Endodermal cell (in vitro differentiated cells): Measurements from ENCODE around the gene CLEC10A. TPM values are rescaled to one million over a fixed set of nuclear protein-coding genes. Genes with fewer than 3 reads are reported as not detected.
"Not testable (repeated sequence)": the region's sequence is repeated elsewhere in the genome, so short reads cannot be mapped to it uniquely, and the experiment has no call there.

Experiments
- DNase-seq: peaks from one replicate; pipeline ENCODE4 v3.0.0-alpha.2; 2017
- H3K27ac ChIP-seq: 2 replicates; pipeline ENCODE4 v1.5.1; 2013; ENCODE audit warnings: mild to moderate bottlenecking, low read depth, low read length, moderate library complexity
- H3K27me3 ChIP-seq: 2 replicates; pipeline ENCODE4 v1.6.1; 2013; ENCODE audit warnings: mild to moderate bottlenecking, low read length, moderate library complexity; ENCODE audit not compliant: insufficient read depth, control insufficient read depth, poor library complexity, severe bottlenecking
- H3K36me3 ChIP-seq: 2 replicates; pipeline ENCODE4 v1.7.0; 2013; ENCODE audit warnings: mild to moderate bottlenecking, low read length, moderate library complexity; ENCODE audit not compliant: control insufficient read depth, insufficient read depth
- H3K4me1 ChIP-seq: one replicate; pipeline ENCODE4 v1.7.0; 2013; ENCODE audit warnings: low read length; ENCODE audit not compliant: control insufficient read depth, insufficient read depth
- H3K4me3 ChIP-seq: 2 replicates; pipeline ENCODE4 v1.5.1; 2013; ENCODE audit warnings: mild to moderate bottlenecking, low read length, moderate library complexity
- H3K9ac ChIP-seq: 2 replicates; pipeline ENCODE4 v1.6.1; 2013; ENCODE audit warnings: mild to moderate bottlenecking, low read length, moderate library complexity; ENCODE audit not compliant: poor library complexity, severe bottlenecking; ENCODE audit errors: extremely low read depth
- H3K9me3 ChIP-seq: 2 replicates; pipeline ENCODE4 v1.6.1; 2013; ENCODE audit warnings: mild to moderate bottlenecking, low read length, moderate library complexity; ENCODE audit not compliant: control insufficient read depth
- H3K27ac Mint-ChIP-seq: 2 replicates; pipeline ENCODE4 v1.8.0; 2020; ENCODE audit warnings: mixed read lengths
- H3K27me3 Mint-ChIP-seq: 2 replicates; pipeline ENCODE4 v1.8.0; 2021; ENCODE audit warnings: mild to moderate bottlenecking, mixed read lengths; ENCODE audit not compliant: insufficient read depth
- H3K36me3 Mint-ChIP-seq: 2 replicates; pipeline ENCODE4 v1.8.0; 2020; ENCODE audit warnings: low read depth, mixed read lengths
- H3K4me1 Mint-ChIP-seq: 2 replicates; pipeline ENCODE4 v1.8.0; 2020; ENCODE audit warnings: mixed read lengths
- H3K4me3 Mint-ChIP-seq: 2 replicates; pipeline ENCODE4 v1.8.0; 2020; ENCODE audit warnings: mild to moderate bottlenecking, moderate library complexity, mixed read lengths
- H3K9me3 Mint-ChIP-seq: 2 replicates; pipeline ENCODE4 v1.8.0; 2020; ENCODE audit warnings: mild to moderate bottlenecking, mixed read lengths
- WGBS, 2 experiments: methylation state at CpG; one replicate each; pipeline versions ENCODE4 v1.1.5 to v1.1.7; 2013; ENCODE audit warnings: missing lambda C conversion rate in 2 of 2, mixed read lengths in 1 of 2; ENCODE audit not compliant: insufficient coverage in 1 of 2, insufficient read length in 1 of 2; 5-methylcytosine and 5-hydroxymethylcytosine counted together
- total RNA-seq, 2 donors: library from RNA; stranded (reverse); fragmentation: NEBNext Ultra II Directional in 1 of 2; extraction: Animal tissue kit (Norgen Biotek cat#: 25700) in 1 of 2; gene quantifications; 2 replicates in 1 of 2; 3 replicates in 1 of 2; pipeline ENCODE4 v1.2.1, GENCODE V29; 2021
- TF ChIP-seq, protein P1 (sequence below): fragments of 200-600 bp; sonication (generic); conservative IDR thresholded peaks from 2 replicates; pipeline ENCODE4 v1.5.0; 2021; ENCODE audit warnings: antibody characterized with exemption, mild to moderate bottlenecking

The CLEC10A gene
- total RNA-seq, 2 donors from 2014 or later, result not detected

DNA sequence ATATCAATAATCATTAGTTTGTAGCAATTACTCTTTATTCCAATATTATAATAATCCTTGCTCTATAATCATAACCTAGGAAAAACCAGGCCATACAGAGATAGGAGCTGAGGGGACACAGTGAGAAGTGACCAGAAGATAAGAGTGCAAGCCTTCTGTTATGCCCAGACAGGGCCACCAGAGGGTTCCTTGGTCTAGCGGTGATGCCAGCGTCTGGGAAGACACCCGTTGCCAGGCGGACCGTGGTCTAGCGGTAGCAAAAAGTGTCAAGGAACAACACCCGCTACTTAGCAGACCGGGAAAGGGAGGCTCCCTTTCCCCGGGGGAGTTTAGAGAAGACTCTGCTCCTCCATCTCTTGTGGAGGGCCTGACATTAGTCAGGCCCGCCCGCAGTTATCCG is 46.3 kb upstream of the CLEC10A start:
- not testable (repeated sequence) for H3K4me3 ChIP-seq, H3K9ac ChIP-seq, H3K27ac ChIP-seq, H3K9me3 Mint-ChIP-seq, H3K36me3 Mint-ChIP-seq, H3K4me3 Mint-ChIP-seq, H3K36me3 ChIP-seq, H3K27me3 ChIP-seq, H3K4me1 ChIP-seq, DNase-seq, H3K27ac Mint-ChIP-seq, H3K27me3 Mint-ChIP-seq, H3K9me3 ChIP-seq
- TF ChIP-seq, protein P1, sequence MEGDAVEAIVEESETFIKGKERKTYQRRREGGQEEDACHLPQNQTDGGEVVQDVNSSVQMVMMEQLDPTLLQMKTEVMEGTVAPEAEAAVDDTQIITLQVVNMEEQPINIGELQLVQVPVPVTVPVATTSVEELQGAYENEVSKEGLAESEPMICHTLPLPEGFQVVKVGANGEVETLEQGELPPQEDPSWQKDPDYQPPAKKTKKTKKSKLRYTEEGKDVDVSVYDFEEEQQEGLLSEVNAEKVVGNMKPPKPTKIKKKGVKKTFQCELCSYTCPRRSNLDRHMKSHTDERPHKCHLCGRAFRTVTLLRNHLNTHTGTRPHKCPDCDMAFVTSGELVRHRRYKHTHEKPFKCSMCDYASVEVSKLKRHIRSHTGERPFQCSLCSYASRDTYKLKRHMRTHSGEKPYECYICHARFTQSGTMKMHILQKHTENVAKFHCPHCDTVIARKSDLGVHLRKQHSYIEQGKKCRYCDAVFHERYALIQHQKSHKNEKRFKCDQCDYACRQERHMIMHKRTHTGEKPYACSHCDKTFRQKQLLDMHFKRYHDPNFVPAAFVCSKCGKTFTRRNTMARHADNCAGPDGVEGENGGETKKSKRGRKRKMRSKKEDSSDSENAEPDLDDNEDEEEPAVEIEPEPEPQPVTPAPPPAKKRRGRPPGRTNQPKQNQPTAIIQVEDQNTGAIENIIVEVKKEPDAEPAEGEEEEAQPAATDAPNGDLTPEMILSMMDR, result peak; percentile 46
- H3K4me1 Mint-ChIP-seq, result peaks cover 16% of the 10 kb centered on the region
- 86 to 91% methylated on average over 4 to 12 of the region's 12 CpGs for WGBS, 2 experiments

DNA sequence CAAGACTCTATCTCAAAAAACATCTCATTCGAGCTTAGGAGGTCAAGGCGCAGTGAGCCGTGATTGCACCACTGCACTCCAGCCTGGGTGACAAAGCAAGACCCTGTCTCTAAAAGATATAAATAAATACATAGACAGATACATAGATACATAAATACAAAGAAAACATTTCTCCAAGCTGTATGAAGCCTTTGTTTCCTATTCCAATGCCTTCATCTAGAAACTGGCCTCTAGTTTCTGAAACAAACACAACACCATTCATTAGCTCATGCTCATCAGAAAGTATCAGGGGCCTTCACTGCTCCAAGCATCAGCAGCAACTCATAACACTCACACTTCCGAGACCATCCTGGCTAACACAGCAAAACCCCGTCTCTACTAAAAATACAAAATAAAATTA is 44.9 kb upstream of the CLEC10A start:
- H3K4me1 ChIP-seq, result no peaks in the 10 kb centered on the region
- no peaks in the 10 kb centered on the region for H3K27me3 ChIP-seq
- H3K9ac ChIP-seq, result no peak overlapping the region
- no peaks in the 10 kb centered on the region for H3K36me3 Mint-ChIP-seq
- H3K9me3 Mint-ChIP-seq, result no peaks in the 10 kb centered on the region
- TF ChIP-seq, protein P1, result no peak
- no peak overlapping the region for H3K4me3 ChIP-seq
- no peak for DNase-seq
- H3K36me3 ChIP-seq, result no peaks in the 10 kb centered on the region
- no peak overlapping the region for H3K27ac ChIP-seq
- no peak overlapping the region for H3K4me3 Mint-ChIP-seq
- peaks cover 6% of the 10 kb centered on the region for H3K4me1 Mint-ChIP-seq
- 97 to 100% methylated on average over 1 to 5 of the region's 5 CpGs for WGBS, 2 experiments
- H3K27me3 Mint-ChIP-seq, result peaks cover 8% of the 10 kb centered on the region
- H3K27ac Mint-ChIP-seq, result no peak overlapping the region
- no peaks in the 10 kb centered on the region for H3K9me3 ChIP-seq

DNA sequence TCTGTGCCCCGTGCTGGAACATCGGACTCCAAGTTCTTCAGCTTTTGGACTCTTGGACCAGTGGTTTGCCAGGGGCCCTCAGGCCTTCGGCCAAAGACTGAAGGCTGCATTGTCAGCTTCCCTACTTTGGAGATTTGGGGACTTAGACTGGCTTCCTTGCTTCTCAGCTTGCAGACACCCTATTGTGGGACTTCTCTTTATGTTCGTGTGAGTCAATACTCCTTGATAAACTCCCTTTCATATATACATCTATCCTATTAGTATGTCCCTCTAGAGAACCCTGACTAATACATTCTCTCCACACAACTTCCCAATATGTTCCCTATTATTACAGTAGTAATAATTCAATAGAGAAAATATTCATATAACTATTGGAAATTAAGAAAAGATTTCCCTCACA is 43.8 kb upstream of the CLEC10A start:
- Mint-ChIP-seq H3K27ac (no peak overlapping the region), H3K36me3 (no peaks in the 10 kb centered on the region), H3K27me3 (peaks cover 8% of the 10 kb centered on the region), H3K4me3 (no peak overlapping the region), H3K9me3 (no peaks in the 10 kb centered on the region), H3K4me1 (no peaks in the 10 kb centered on the region)
- Histone ChIP-seq H3K4me3 (no peak overlapping the region), H3K9ac (no peak overlapping the region), H3K36me3 (no peaks in the 10 kb centered on the region), H3K27me3 (no peaks in the 10 kb centered on the region), H3K9me3 (no peaks in the 10 kb centered on the region), H3K4me1 (no peaks in the 10 kb centered on the region), H3K27ac (no peak overlapping the region)
- 94 to 96% methylated on average over 4 of the region's 4 CpGs for WGBS, 2 experiments
- TF ChIP-seq, protein P1, result no peak
- DNase-seq, result no peak
